GM20431 (cell line): ENCODE measurements around the gene NFATC2.
"Not testable (repeated sequence)": the region's sequence is repeated elsewhere in the genome, so short reads cannot be mapped to it uniquely, and the experiment has no call there.

ENCODE experiments used
- in situ Hi-C: fragments of 300-500 bp; cut with MseI, MboI; formaldehyde crosslinking; loops from one replicate; pipeline ENCODE4 v1.15.0; 2020; ENCODE audit warnings: low sequenced_read_pairs; ENCODE audit not compliant: unreplicated experiment

The NFATC2 gene

GRCh38 chr20:51484831-51485230, 57.7 kb downstream of the NFATC2 start:
- in situ Hi-C loops: no loop called here

DNA sequence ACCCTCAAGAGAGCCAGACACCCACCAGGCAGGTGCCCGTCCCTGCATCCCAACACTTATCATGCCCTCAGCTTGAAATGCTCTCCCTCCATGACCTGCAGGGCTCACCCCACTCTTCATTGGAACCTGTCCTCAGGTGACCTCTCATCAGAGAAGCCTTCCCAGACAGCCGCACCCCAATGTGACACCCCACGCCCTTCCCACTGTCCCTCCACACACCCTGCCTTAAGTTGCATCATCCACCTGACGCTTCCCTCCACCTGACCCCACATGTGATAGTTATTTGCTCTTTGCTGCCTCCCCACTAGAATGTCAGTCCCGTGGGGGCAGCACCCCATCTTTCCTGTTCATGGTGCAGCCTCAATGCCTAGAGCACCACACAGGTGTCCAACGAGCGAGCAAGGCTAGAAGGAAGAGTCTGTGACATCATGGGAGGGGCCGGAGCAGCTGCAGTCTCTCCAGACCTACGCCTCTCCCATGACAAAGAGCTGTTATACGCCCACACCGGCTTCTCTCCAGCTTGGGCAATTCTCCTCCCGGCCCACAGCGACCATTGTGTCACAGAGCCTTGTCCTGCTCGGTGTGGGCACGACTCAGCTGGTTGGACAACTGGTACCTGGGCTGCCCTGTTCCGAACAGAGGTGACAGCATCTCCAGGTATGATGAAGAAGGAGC, 58.2 kb downstream of the NFATC2 start:
- in situ Hi-C loops: no loop called here

GRCh38 chr20:51482836-51483473, 59.6 kb downstream of the NFATC2 start:
- in situ Hi-C loops: no loop called here

DNA sequence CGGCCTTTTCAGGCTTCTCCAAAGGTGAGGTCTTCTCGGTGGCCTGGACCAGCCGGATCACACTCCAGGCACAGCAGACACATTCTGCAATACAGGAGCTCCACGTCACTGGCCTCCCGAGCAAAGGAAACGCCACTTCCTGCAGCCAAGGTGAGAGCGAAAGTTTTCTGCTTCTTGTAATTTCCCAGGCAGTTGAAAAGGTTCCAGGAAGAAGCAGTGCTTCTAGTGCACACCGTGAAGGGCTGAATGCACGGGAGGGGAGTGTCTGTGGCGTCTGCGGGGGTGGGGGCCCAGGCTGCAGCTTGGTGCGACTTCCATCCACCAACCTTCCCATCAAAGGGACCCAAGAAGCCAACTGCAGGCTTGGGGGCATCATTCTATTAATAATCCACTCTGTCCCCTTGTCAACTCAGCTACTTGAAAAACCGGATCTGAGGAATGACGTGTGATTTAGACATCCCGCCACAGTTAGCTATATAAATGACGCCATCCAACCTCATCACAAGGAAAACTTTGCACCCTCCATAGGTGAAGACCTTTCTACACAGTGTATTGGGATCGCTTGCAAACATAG, 61.1 kb downstream of the NFATC2 start:
- in situ Hi-C loops: no loop called here

GRCh38 chr20:51480507-51481270, 61.8 kb downstream of the NFATC2 start:
- in situ Hi-C loops: no loop called here

DNA sequence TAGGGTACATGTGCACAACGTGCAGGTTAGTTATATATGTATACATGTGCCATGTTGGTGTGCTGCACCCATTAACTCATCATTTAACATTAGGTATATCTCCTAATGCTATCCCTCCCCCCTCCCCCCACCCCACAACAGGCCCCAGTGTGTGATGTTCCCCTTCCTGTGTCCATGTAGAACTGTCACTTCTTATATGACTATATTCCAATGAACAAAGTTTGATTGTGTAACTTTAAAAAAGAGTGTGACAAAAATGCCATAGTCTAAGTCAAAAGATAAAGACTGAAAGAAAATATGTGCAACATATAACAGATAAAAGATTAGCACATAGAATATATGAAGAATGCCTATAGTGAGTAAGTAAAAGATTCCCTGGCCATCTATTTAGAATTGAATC, 66.4 kb downstream of the NFATC2 start:
- in situ Hi-C loops: not testable (repeated sequence)

GRCh38 chr20:51473771-51474170, 68.7 kb downstream of the NFATC2 start:
- in situ Hi-C loops: no loop called here

GRCh38 chr20:51473256-51473655, 69.3 kb downstream of the NFATC2 start:
- in situ Hi-C loops: no loop called here

GRCh38 chr20:51470907-51471411, 71.6 kb downstream of the NFATC2 start:
- in situ Hi-C loops: no loop called here

DNA sequence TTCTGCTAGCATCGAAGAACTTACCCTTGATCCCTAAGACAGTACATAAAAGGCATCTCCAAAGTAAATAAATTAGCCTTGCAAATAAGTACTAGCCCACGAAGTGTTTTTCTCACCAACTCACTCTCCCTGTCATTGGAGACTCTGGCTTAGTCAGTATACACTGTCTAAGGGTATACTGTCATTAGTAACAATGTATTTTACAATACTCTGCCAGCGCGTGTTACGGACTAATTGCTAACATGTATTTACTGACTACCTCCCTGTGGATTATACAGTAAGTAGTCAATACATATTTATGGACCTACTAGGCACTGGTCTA, 72.1 kb downstream of the NFATC2 start:
- in situ Hi-C loops: no loop called here

DNA sequence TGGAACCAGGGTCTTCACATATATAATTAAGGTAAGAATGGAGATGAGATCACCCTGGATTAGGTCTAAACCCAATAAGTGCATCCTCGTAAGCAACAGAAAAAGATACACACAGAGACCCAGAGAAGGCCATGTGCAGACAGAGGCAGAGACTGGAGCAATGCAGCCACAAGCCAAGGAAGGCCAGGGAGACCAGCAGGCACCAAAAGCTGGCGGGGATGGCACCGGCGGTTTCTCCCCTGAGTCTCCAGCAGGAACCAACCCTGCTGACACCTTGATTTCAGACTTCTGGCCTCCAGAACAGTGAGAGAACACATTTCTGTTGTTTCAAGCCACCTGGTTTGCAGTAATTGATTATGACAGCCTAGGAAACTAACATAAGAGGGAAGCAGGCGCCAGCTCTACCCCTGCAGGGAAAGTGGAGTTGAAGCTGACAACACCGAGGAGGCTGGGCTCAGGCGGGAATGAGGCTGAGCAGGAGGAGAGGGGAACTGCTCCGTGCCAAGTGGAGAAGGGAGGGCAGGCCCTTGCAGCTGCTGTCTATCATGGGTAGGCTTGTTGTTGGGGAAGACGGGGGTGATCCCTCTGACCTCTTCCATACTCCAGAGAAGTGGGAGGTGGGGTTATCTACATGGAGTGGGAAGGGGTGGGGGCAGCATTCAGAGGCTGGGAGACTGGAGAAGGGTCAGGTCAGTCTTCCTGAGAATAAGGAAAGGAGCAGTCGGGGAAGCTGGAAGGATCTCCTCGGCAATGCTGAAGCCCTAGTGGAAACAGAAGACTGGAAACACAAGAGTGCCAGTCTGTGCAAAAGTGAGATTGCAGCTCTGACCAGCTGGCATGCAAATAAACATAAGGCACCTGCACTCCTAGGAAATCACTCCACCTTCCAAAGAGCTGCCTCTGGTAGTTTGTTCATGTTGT, 72.7 kb downstream of the NFATC2 start:
- in situ Hi-C loops: no loop called here

- in situ Hi-C loops: no loop called here
These were observed 73.5 kb downstream of the NFATC2 start for GRCh38 chr20:51469046-51469445.

DNA sequence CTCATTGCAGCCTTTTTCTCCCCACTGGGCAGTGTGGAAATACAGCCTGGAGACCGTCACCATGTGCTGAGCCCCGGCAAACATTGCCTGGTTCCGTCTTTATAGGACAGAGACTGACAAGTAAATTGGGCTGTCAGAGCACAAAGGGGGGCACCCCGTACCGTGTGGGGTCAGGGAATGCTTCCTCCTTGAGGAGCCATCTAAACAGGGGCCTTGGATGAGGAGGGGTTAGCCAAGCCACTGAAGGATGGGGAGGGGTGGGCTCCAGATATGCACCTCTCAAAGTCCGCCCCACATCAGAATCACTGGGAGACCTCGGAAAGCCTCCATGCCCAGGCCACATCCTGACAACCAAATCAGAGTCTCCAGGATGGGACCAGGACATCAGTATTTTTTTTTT, 73.9 kb downstream of the NFATC2 start:
- in situ Hi-C loops: no loop called here

GRCh38 chr20:51467956-51468626, 74.4 kb downstream of the NFATC2 start:
- in situ Hi-C loops: no loop called here

DNA sequence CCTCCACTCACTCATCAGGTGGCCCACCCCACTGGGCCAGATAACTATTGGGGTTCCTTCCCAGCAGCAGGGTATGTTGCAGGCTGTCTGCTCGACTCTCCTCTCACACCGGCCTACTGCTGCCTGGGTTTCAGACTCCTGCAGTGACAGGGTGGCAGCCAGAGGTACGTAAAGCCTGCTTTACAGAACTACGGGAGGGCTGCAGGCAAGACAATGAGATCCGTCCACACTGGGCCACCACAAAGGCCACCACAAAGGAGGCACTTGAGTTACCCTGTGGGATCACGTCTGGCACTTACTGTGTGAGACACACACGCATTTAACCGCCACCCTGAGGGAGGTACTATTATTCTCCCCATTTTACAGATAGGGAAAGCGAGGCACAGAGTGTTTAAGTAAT, 78.5 kb downstream of the NFATC2 start:
- in situ Hi-C loops: no loop called here

GRCh38 chr20:51463560-51463959, 79.0 kb downstream of the NFATC2 start:
- in situ Hi-C loops: no loop called here

DNA sequence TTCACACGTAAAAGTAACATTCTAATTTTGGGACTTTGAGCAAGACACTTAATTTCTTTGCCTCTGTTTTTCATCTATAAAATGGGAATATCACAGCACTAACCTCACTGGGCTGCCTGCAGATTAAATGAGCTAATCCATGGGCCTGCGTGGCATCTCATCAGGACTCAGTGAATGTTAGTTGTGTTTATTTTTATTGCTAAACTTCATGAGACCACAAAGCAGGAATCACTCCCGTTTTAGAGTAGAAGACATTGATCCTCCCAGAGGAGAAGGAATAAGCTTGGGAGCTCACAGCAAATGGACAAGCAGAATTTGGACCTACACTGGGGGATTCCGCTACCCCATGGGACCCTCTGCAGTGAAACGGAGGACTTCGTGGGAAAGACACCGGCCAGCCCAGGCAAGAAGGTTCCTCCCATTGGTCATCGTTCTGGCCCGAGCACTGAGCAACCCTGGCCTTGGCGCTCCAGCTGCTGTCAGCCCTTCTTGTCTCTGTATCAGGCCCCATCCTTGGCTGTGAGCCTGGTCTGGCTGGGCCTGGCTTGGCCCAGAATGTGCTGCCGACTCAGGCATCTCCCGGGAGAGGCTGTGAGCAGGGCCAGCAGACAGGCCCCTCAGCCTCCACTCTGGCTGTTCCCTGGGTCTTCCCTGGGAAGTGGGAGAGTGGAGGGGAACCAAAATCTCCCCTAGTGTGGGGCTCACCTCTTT, 79.8 kb downstream of the NFATC2 start:
- in situ Hi-C loops: no loop called here

DNA sequence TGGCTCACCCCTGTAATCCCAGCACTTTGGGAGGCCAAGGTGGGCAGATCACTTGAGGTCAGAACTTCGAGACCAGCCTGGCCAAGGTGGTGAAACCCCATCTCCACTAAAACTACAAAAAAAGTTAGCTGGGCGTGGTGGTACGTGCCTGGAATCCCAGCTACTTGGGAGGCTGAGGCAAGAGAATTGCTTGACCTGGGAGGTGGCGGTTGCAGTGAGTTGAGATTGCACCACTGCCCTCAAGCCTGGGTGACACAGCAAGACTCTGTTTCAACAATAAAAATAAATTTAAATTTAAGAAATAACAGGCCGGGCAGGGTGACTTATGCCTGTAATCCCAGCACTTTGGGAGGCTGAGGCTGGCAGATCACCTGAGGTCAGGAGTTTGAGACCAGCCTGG, 80.7 kb downstream of the NFATC2 start:
- in situ Hi-C loops: not testable (repeated sequence)

GRCh38 chr20:51461306-51461705, 81.2 kb downstream of the NFATC2 start:
- in situ Hi-C loops: no loop called here
